K562 (cell line): ENCODE measurements around the gene ZSWIM4. TPM values are rescaled to one million over a fixed set of nuclear protein-coding genes. Genes with fewer than 3 reads are reported as not detected.

Experiments used
- CREM ChIP-seq: IDR thresholded peaks from 2 replicates; pipeline ENCODE4 v1.6.1; 2014; ENCODE audit warnings: antibody characterized with exemption, low read depth
- DNMT1 ChIP-seq: fragments of 450-650 bp; IDR thresholded peaks from 2 replicates; pipeline ENCODE4 v1.6.1; 2016; ENCODE audit warnings: antibody characterized with exemption, mild to moderate bottlenecking
- E2F6 ChIP-seq, 2 experiments: IDR thresholded peaks; 2 replicates each; pipeline ENCODE4 v1.6.1; 2011; ENCODE audit warnings: borderline replicate concordance in 1 of 2, control low read depth in 1 of 2, low read depth in 1 of 2, low read length in 1 of 2, mild to moderate bottlenecking in 1 of 2, mixed read lengths in 1 of 2, moderate library complexity in 1 of 2; ENCODE audit not compliant: insufficient read depth in 1 of 2, insufficient read length in 1 of 2, poor library complexity in 1 of 2, severe bottlenecking in 1 of 2; ENCODE audit errors: extremely low read depth in 1 of 2
- KDM5B ChIP-seq: fragments of 200-600 bp; sonication (generic); IDR thresholded peaks from 2 replicates; pipeline ENCODE4 v1.6.1; 2012; ENCODE audit warnings: low read depth, mild to moderate bottlenecking, moderate library complexity, low read length, control low read depth, inconsistent platforms; ENCODE audit not compliant: insufficient replicate concordance
- LEF1 ChIP-seq: fragments of 450-650 bp; IDR thresholded peaks from 2 replicates; pipeline ENCODE4 v1.6.1; 2016; ENCODE audit warnings: mild to moderate bottlenecking
- MAFK ChIP-seq: IDR thresholded peaks from 2 replicates; pipeline ENCODE4 v1.6.1; 2011; ENCODE audit warnings: low read length, improper control_type of control experiment
- MYC ChIP-seq, 2 experiments: fragments of 250-450 bp in 1 of 2; sonication (Bioruptor Pico) in 1 of 2; IDR thresholded peaks; 2 replicates each; pipeline versions ENCODE4 v1.5.1 to v1.6.1; 2012 to 2021; ENCODE audit warnings: low read depth in 2 of 2, borderline replicate concordance in 1 of 2, improper control_type of control experiment in 1 of 2, low read length in 1 of 2, mild to moderate bottlenecking in 1 of 2, moderate library complexity in 1 of 2
- NFYB ChIP-seq: IDR thresholded peaks from 2 replicates; pipeline ENCODE4 v1.6.1; 2011; ENCODE audit warnings: mild to moderate bottlenecking, moderate library complexity; ENCODE audit not compliant: insufficient read length; ENCODE audit errors: extremely low read depth
- RBFOX2 ChIP-seq: fragments of 200-400 bp; formaldehyde crosslinking; IDR thresholded peaks from 2 replicates; pipeline ENCODE4 v1.6.1; 2017; ENCODE audit warnings: low read depth, mild to moderate bottlenecking, low read length, moderate library complexity
- RHOXF2B ChIP-seq: fragments of 250-450 bp; sonication (Bioruptor Pico); conservative IDR thresholded peaks from 2 replicates; pipeline ENCODE4 v1.5.1; 2021
- TBL1XR1 ChIP-seq, 2 experiments: IDR thresholded peaks; 2 replicates each; pipeline ENCODE4 v1.6.1; 2012; ENCODE audit warnings: improper control_type of control experiment in 2 of 2, low read length in 2 of 2, mild to moderate bottlenecking in 1 of 2
- TBP ChIP-seq: optimal IDR thresholded peaks from 2 replicates; pipeline ENCODE3; 2011; ENCODE audit warnings: low read depth, low read length, improper control_type of control experiment
- TRIM28 ChIP-seq: fragments of 450-650 bp; IDR thresholded peaks from 2 replicates; pipeline ENCODE4 v1.6.1; 2017
- ZFPM2 ChIP-seq: fragments of 250-450 bp; sonication (Bioruptor Pico); IDR thresholded peaks from 2 replicates; pipeline ENCODE4 v1.5.1; 2022; ENCODE audit warnings: mild to moderate bottlenecking
- ZFX ChIP-seq: sonication (generic); formaldehyde crosslinking; IDR thresholded peaks from 2 replicates; pipeline ENCODE4 v1.8.0; 2022; ENCODE audit warnings: mild to moderate bottlenecking, missing genetic modification reagents, moderate library complexity
- ZNF263 ChIP-seq: sonication (generic); formaldehyde crosslinking; IDR thresholded peaks from 2 replicates; pipeline ENCODE4 v1.8.0; 2022; ENCODE audit warnings: mild to moderate bottlenecking, missing genetic modification reagents, borderline replicate concordance
- ZNF445 ChIP-seq: fragments of 250-450 bp; sonication (Bioruptor Pico); IDR thresholded peaks from 2 replicates; pipeline ENCODE4 v1.4.0; 2020; ENCODE audit warnings: low read depth, mild to moderate bottlenecking, moderate library complexity
- polyA plus RNA-seq, 8 experiments: library from polyadenylated mRNA; depleted of rRNA in 4 of 8; stranded (reverse) in 5 of 8; unstranded in 3 of 8; fragments of >200 nt; fragmentation: Nextera tagmentation in 2 of 8; fragmentation: Illumina TruSeq in 1 of 8; extraction: Ambion mirVana in 2 of 8; extraction: Trizol in 1 of 8; gene quantifications; 2 replicates each; pipeline versions ENCODE4 v1.2.1 to v1.2.3, GENCODE V29; 2011 to 2014; ENCODE audit warnings: inconsistent platforms in 1 of 8, missing spikeins in 1 of 8
- total RNA-seq, 7 experiments: library from RNA; depleted of rRNA in 6 of 7; stranded (reverse); fragments of >200 nt in 6 of 7; fragmentation: Illumina TruSeq in 2 of 7; extraction: Trizol in 2 of 7; gene quantifications; 2 replicates each; pipeline versions ENCODE4 v1.2.1 to v1.2.3, GENCODE V29; 2011 to 2021; ENCODE audit warnings: low replicate concordance in 1 of 7
- TF ChIP-seq, protein P1 (sequence below): fragments of 450-650 bp; IDR thresholded peaks from 2 replicates; pipeline ENCODE4 v1.6.1; 2016; ENCODE audit warnings: low read depth, mild to moderate bottlenecking, moderate library complexity
- TF ChIP-seq, protein P2 (sequence below): fragments of 450-650 bp; IDR thresholded peaks from 2 replicates; pipeline ENCODE4 v1.6.1; 2016; ENCODE audit warnings: borderline replicate concordance
- TF ChIP-seq, protein P3 (sequence below), 2 experiments: fragments of 450-650 bp; conservative IDR thresholded peaks; 2 replicates each; pipeline ENCODE4 v1.6.1; 2017; ENCODE audit warnings: mild to moderate bottlenecking in 2 of 2, moderate library complexity in 2 of 2
- TF ChIP-seq, protein P4 (sequence below): sonication (generic); formaldehyde crosslinking; IDR thresholded peaks from 2 replicates; pipeline ENCODE4 v1.9.0; 2022; ENCODE audit warnings: mild to moderate bottlenecking, missing genetic modification reagents

Gene ZSWIM4
- total and polyA plus RNA-seq, 9 of the 15 experiments (the other 6 are each of a cell fraction or from before 2014, with no cell fraction given) = 0.25 to 3.7 (median 0.79) TPM; not detected in 2

GRCh38 chr19:13817615-13818371 lies 22.6 kb downstream of the ZSWIM4 start (continued):
- peak; percentile 21 for TF ChIP-seq TBP
- peak; percentile 34 for TF ChIP-seq KDM5B
- TF ChIP-seq E2F6 (IDR thresholded peaks at IDR 0.05; ENCODE audit: borderline replicate concordance in 1 of 2, extremely low read depth in 1 of 2, insufficient read depth in 1 of 2, insufficient read length in 1 of 2, low read depth in 1 of 2, low read length in 1 of 2, poor library complexity in 1 of 2, severe bottlenecking in 1 of 2) = peak; percentile 88 to 97
- TF ChIP-seq ZNF263 = 0 out of 2 replicates have a peak, but pooled peaks have one; percentile 22
- TF ChIP-seq RHOXF2B = no peak
- peak; percentile 64 for TF ChIP-seq ZFX (CRISPR knock-in tag)
- TF ChIP-seq RBFOX2 = peak; percentile 57
- TF ChIP-seq MAFK = no peak
- TF ChIP-seq TRIM28 = no peak
- no peak for TF ChIP-seq ZFPM2 (CRISPR knock-in tag)
- 0 out of 4 replicates have a peak, but pooled peaks of 1 of the 2 experiments have one; percentile 35 for TF ChIP-seq TBL1XR1 (IDR thresholded peaks at IDR 0.05; ENCODE audit: low read length in 2 of 2)
- TF ChIP-seq NFYB = peak; percentile 20
- TF ChIP-seq, protein P1, sequence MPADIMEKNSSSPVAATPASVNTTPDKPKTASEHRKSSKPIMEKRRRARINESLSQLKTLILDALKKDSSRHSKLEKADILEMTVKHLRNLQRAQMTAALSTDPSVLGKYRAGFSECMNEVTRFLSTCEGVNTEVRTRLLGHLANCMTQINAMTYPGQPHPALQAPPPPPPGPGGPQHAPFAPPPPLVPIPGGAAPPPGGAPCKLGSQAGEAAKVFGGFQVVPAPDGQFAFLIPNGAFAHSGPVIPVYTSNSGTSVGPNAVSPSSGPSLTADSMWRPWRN = no peak
- TF ChIP-seq, protein P2, sequence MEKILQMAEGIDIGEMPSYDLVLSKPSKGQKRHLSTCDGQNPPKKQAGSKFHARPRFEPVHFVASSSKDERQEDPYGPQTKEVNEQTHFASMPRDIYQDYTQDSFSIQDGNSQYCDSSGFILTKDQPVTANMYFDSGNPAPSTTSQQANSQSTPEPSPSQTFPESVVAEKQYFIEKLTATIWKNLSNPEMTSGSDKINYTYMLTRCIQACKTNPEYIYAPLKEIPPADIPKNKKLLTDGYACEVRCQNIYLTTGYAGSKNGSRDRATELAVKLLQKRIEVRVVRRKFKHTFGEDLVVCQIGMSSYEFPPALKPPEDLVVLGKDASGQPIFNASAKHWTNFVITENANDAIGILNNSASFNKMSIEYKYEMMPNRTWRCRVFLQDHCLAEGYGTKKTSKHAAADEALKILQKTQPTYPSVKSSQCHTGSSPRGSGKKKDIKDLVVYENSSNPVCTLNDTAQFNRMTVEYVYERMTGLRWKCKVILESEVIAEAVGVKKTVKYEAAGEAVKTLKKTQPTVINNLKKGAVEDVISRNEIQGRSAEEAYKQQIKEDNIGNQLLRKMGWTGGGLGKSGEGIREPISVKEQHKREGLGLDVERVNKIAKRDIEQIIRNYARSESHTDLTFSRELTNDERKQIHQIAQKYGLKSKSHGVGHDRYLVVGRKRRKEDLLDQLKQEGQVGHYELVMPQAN = peak; percentile 74
- peak; percentile 55; the same call in 1 of the 2 replicates for TF ChIP-seq CREM
- no peak for TF ChIP-seq LEF1
- no peak for TF ChIP-seq DNMT1
- no peak for TF ChIP-seq ZNF445 (CRISPR knock-in tag)
- peak; percentile 19; the same call in 1 of the 2 replicates for TF ChIP-seq MYC (IDR thresholded peaks at IDR 0.05; ENCODE audit: low read depth, low read length)
- no peak for TF ChIP-seq MYC (CRISPR knock-in tag; IDR thresholded peaks at IDR 0.05; ENCODE audit: borderline replicate concordance, low read depth)
- TF ChIP-seq, protein P3, sequence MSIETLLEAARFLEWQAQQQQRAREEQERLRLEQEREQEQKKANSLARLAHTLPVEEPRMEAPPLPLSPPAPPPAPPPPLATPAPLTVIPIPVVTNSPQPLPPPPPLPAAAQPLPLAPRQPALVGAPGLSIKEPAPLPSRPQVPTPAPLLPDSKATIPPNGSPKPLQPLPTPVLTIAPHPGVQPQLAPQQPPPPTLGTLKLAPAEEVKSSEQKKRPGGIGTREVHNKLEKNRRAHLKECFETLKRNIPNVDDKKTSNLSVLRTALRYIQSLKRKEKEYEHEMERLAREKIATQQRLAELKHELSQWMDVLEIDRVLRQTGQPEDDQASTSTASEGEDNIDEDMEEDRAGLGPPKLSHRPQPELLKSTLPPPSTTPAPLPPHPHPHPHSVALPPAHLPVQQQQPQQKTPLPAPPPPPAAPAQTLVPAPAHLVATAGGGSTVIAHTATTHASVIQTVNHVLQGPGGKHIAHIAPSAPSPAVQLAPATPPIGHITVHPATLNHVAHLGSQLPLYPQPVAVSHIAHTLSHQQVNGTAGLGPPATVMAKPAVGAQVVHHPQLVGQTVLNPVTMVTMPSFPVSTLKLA (conservative IDR thresholded peaks at IDR 0.05) = peak in 1 of 2 experiments; percentile 35; a peak in 1 of 4 replicates
- TF ChIP-seq, protein P4, sequence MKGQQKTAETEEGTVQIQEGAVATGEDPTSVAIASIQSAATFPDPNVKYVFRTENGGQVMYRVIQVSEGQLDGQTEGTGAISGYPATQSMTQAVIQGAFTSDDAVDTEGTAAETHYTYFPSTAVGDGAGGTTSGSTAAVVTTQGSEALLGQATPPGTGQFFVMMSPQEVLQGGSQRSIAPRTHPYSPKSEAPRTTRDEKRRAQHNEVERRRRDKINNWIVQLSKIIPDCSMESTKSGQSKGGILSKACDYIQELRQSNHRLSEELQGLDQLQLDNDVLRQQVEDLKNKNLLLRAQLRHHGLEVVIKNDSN (CRISPR knock-in tag) = peak; percentile 59; the same call in 1 of the 2 replicates
